ENCODE results near the gene GALR3.
A peak's percentile ranks its signal among the peaks of the same experiment; 100 is the strongest.

The GALR3 gene

GRCh38 chr22:37820350-37820749 lies 2.8 kb upstream of the GALR3 start:
- H3K27ac ChIP-seq: no peak overlapping the region
- TF ChIP-seq, protein P1, sequence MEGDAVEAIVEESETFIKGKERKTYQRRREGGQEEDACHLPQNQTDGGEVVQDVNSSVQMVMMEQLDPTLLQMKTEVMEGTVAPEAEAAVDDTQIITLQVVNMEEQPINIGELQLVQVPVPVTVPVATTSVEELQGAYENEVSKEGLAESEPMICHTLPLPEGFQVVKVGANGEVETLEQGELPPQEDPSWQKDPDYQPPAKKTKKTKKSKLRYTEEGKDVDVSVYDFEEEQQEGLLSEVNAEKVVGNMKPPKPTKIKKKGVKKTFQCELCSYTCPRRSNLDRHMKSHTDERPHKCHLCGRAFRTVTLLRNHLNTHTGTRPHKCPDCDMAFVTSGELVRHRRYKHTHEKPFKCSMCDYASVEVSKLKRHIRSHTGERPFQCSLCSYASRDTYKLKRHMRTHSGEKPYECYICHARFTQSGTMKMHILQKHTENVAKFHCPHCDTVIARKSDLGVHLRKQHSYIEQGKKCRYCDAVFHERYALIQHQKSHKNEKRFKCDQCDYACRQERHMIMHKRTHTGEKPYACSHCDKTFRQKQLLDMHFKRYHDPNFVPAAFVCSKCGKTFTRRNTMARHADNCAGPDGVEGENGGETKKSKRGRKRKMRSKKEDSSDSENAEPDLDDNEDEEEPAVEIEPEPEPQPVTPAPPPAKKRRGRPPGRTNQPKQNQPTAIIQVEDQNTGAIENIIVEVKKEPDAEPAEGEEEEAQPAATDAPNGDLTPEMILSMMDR (conservative IDR thresholded peaks at IDR 0.05): no peak

- TF ChIP-seq, protein P1 (conservative IDR thresholded peaks at IDR 0.05): no peak
Observed at GRCh38 chr22:37822079-37822833, 926 bp upstream of the GALR3 start.

GRCh38 chr22:37824674-37825641 lies 1.8 kb downstream of the GALR3 start:
- H3K27ac ChIP-seq: peak overlapping the region; percentile 74
- TF ChIP-seq, protein P1 (conservative IDR thresholded peaks at IDR 0.05): peak; percentile 55

More at GRCh38 chr22:37822079-37822833, 926 bp upstream of the GALR3 start:
- H3K27ac ChIP-seq: no peak overlapping the region

DNA sequence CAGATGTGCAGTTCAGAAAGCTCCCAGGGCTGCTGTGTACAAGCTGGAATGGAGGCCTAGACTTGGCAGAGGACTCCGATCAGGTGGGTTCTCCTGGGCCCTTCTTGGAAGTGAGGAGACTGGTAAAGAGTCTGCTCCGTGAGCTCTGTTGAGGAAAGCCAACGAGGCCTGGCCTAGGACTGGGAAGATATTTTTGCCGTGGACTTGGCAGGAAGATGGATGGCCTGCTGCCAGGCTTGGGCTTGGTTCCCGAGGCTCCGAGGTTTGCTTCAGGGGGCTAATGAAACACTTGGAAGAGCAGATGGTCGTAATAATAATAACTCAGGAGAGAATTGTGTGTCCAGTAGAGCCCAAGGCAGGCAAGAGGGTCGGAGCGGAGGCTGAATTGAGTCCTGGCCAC lies 3.9 kb downstream of the GALR3 start:
- no peak overlapping the region for H3K27ac ChIP-seq
- TF ChIP-seq, protein P1 (conservative IDR thresholded peaks at IDR 0.05): no peak

DNA sequence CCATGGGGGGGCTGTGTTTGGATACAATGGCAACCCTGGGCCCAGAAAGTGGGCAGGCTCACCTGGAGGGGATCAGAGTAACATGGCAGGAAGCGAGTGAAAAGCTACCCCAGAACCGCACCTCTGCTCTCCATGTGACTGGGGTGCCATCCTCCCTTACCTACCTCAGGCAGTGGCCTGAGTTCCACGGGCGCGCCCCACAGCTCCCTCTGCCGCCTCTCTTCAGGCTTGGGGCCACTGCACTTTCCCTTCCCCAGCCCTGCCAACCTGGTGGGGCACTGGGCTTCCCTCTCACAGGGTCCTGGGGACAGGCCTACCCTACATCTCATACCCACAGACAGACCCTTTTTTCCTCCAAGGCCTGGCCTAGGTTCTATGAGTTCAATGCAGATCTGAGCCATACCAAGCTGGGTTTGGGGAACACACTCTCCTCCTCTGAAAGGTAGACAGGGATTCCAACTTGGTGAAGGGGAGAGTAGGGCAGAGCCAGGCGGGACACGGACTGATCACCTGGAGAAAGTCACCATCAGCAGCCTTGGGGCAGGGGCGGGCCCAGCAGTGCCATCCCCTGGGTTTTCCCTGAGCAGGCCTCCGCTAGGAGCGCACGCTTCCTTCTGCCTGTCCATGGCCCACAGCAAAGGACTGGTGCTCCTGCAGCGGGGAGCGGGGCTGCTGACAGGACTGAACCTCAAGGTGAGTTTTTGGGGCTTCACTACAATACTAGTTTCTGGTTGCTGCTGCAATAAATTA lies 7.1 kb downstream of the GALR3 start:
- TF ChIP-seq, protein P1 (conservative IDR thresholded peaks at IDR 0.05): no peak
- no peak overlapping the region for H3K27ac ChIP-seq

DNA sequence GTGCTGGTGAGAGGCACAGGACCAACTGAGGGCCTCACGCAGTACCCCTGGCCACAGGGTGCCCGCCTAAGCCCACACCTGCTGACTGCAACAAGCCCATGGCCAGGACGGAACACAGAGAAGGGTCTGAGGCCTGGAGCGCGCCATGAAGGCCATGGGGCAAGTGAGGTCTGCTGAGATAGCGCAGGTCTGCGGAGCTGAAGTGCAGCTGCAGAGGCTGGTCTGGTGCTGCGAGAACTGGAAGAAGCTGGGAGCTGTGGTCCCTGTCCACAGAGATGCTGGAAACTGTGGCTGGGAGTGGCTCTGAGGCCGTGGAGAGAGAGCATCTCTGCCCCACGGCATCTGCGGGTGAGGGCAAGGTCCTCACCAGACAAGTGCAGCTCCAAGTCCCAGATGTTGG lies 8.3 kb downstream of the GALR3 start:
- H3K27ac ChIP-seq: no peak overlapping the region
- TF ChIP-seq, protein P1 (conservative IDR thresholded peaks at IDR 0.05): no peak

Measured in VCaP (cell line).